Suppressor macrophage treated with lipopolysaccharide for 1 hour (primary cell): Measurements from ENCODE around the gene RNF31.

ENCODE experiments used
- DNase-seq, 3 donors: peaks; one replicate each; pipeline ENCODE4 v3.0.0-alpha.2; 2020 to 2022

Gene RNF31

GRCh38 chr14:24138396-24139271 is 8.7 kb upstream of the RNF31 start:
- DNase-seq, result peak in 1 of 3 donors; percentile 29

GRCh38 chr14:24139272-24139934 is 7.9 kb upstream of the RNF31 start:
- no peak for DNase-seq

- peak; percentile 100 for DNase-seq
Observed at GRCh38 chr14:24141097-24141880, 6.0 kb upstream of the RNF31 start, which contains the start of gene EMC9. TSS of gene EMC9 (minus strand) at chr14:24141591. CDS start at chr14:24141304, 287 bp downstream.

GRCh38 chr14:24143511-24143910 is 3.8 kb upstream of the RNF31 start:
- peak in 2 of 3 donors; percentile 47 to 55 for DNase-seq

GRCh38 chr14:24144451-24144850 is 2.8 kb upstream of the RNF31 start:
- DNase-seq, result no peak

- DNase-seq, result no peak
Observed at GRCh38 chr14:24145219-24145618, 2.1 kb upstream of the RNF31 start.

GRCh38 chr14:24145690-24146452 is 1.4 kb upstream of the RNF31 start:
- peak; percentile 72 to 87 (median 76) for DNase-seq

- peak; percentile 96 to 98 (median 97) for DNase-seq
Observed at GRCh38 chr14:24146453-24146977, 783 bp upstream of the RNF31 start, which contains the start of gene PSME2. TSS of gene PSME2 (minus strand) at chr14:24146610. CDS start at chr14:24146581, 29 bp downstream.

- DNase-seq, result no peak
Observed at GRCh38 chr14:24147761-24148428, 597 bp downstream of the RNF31 start.

GRCh38 chr14:24149302-24149969 is 2.1 kb downstream of the RNF31 start:
- DNase-seq, result no peak

- DNase-seq, result no peak
Observed at GRCh38 chr14:24150061-24150460, 2.8 kb downstream of the RNF31 start.

- DNase-seq, result no peak
Observed at GRCh38 chr14:24150567-24150966, 3.3 kb downstream of the RNF31 start.

- DNase-seq, result no peak
Observed at GRCh38 chr14:24150993-24151392, 3.7 kb downstream of the RNF31 start.

- no peak for DNase-seq
Observed at GRCh38 chr14:24151404-24152080, 4.2 kb downstream of the RNF31 start.

- no peak for DNase-seq
Observed at GRCh38 chr14:24155100-24155499, 7.8 kb downstream of the RNF31 start.

- DNase-seq, result no peak
Observed at GRCh38 chr14:24156840-24157239, 9.5 kb downstream of the RNF31 start.

- DNase-seq, result no peak
Observed at GRCh38 chr14:24157331-24157730, 10.0 kb downstream of the RNF31 start.

- DNase-seq, result no peak
Observed at GRCh38 chr14:24159777-24160498, 12.6 kb downstream of the RNF31 start.

GRCh38 chr14:24160499-24160849 is 13.2 kb downstream of the RNF31 start:
- no peak for DNase-seq
